HG03097 (cell line): ENCODE data around the gene YES1.
"Not testable (repeated sequence)": the region's sequence is repeated elsewhere in the genome, so short reads cannot be mapped to it uniquely, and the experiment has no call there.

Experiments
- ATAC-seq: cut with Tn5 transposase; IDR thresholded peaks from one replicate; pipeline ENCODE4 v1.9.1; 2021; ENCODE audit not compliant: unreplicated experiment, low FRiP score

Gene YES1

GRCh38 chr18:741931-742512, 70.0 kb downstream of the YES1 start:
- ATAC-seq, result no peak

- ATAC-seq, result no peak
These were observed 79.7 kb downstream of the YES1 start for GRCh38 chr18:732371-732770.

- ATAC-seq, result no peak
These were observed 80.9 kb downstream of the YES1 start for GRCh38 chr18:731185-731584.

GRCh38 chr18:730692-731091, 81.3 kb downstream of the YES1 start:
- no peak for ATAC-seq

GRCh38 chr18:730120-730519, 81.9 kb downstream of the YES1 start:
- not testable (repeated sequence) for ATAC-seq

GRCh38 chr18:725646-726045, 86.4 kb downstream of the YES1 start:
- ATAC-seq, result no peak

GRCh38 chr18:723541-724080, 88.4 kb downstream of the YES1 start:
- no peak for ATAC-seq

GRCh38 chr18:717003-717402, 95.0 kb downstream of the YES1 start:
- no peak for ATAC-seq

- ATAC-seq, result no peak
These were observed 96.4 kb downstream of the YES1 start for GRCh38 chr18:715626-716025.

GRCh38 chr18:713135-713490, 98.9 kb downstream of the YES1 start:
- ATAC-seq, result no peak

GRCh38 chr18:712401-713134, 99.5 kb downstream of the YES1 start, which contains the start of gene ENOSF1:
Gene ENOSF1 (minus strand): TSS chr18:712630. CDS start chr18:712587, 43 bp downstream.
- ATAC-seq, result peak; percentile 80

GRCh38 chr18:711657-712400, 100.2 kb downstream of the YES1 start:
- peak; percentile 51 for ATAC-seq

GRCh38 chr18:711310-711656, 100.8 kb downstream of the YES1 start:
- ATAC-seq, result no peak

- ATAC-seq, result no peak
These were observed 101.4 kb downstream of the YES1 start for GRCh38 chr18:710418-711300.

GRCh38 chr18:709771-710170, 102.3 kb downstream of the YES1 start:
- ATAC-seq, result no peak

GRCh38 chr18:708096-708495, 103.9 kb downstream of the YES1 start:
- no peak for ATAC-seq

- no peak for ATAC-seq
These were observed 105.6 kb downstream of the YES1 start for GRCh38 chr18:706405-706804.

- ATAC-seq, result no peak
These were observed 108.7 kb downstream of the YES1 start for GRCh38 chr18:703213-703967.

GRCh38 chr18:697800-698199, 114.2 kb downstream of the YES1 start:
- no peak for ATAC-seq

- no peak for ATAC-seq
These were observed 115.0 kb downstream of the YES1 start for GRCh38 chr18:697012-697411.
